NCI-H1436 (cell line): ENCODE data around the gene CTBP1.
"Not testable (repeated sequence)": the region's sequence is repeated elsewhere in the genome, so short reads cannot be mapped to it uniquely, and the experiment has no call there.

Experiments
- DNase-seq: peaks from one replicate; lab custom pipeline; 2025; lab: John Stamatoyannopoulos, UW

Gene CTBP1

DNA sequence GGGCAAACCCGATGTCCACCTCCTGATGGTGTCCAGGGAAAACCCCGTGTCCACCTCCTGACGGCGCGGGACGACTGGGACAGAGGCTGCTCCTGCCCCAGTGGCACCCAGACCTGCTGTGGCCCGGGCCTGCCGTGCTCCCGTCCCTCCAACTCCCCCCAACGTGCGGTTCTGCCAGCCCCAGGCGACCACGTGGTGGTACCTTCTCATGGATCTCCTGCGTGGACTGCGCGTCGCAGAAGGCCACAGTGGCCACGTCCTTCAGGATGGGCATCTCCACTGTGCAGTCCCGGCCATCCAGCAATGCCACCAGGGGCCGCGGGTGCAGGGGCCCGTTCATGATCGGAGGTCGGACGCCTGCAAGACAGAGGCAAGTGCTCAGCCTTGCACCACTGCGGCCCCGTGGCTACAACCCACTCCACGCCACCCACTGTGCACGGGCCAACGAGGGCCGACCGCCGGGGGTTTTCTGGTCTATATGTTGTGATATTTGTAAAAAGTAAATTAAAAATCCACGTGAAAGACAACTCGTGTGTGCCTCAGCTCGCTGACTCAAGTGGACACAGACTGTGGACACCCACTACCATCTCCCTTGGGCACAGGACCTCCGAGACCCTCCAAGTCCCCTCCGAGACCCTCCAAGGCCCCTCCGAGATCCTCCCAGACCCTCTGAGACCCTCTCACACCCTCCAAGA is 10.8 kb downstream of the CTBP1 start:
- DNase-seq = no peak

GRCh38 chr4:1237261-1237660 is 11.7 kb downstream of the CTBP1 start:
- DNase-seq = not testable (repeated sequence)

GRCh38 chr4:1236836-1237235 is 12.1 kb downstream of the CTBP1 start:
- DNase-seq = not testable (repeated sequence)

GRCh38 chr4:1236103-1236641 is 12.8 kb downstream of the CTBP1 start:
- DNase-seq = no peak

GRCh38 chr4:1235381-1236102 is 13.4 kb downstream of the CTBP1 start:
- no peak for DNase-seq

DNA sequence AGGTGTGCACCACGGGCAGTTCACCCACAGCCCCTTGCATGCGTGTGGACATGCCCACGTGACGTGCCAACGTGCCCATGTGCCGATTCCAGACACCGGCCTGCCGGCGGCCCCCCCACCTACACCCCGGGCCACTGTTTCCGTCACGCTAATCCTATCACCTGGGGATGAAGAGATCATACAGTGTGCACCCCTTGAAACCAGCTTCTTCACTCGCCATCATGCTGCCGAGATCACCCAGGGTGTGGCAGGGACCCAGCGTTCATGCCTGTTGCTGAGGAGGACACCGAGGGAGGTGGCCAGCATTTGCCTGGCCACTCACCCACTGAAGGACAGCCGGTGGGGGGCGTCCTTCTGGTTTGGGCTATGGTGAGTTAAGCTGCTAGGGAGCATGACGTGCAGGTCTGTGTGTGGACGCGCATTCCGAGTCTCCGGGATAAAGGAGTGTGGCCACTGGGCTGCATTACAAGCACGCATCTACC is 14.1 kb downstream of the CTBP1 start:
- DNase-seq = no peak

DNA sequence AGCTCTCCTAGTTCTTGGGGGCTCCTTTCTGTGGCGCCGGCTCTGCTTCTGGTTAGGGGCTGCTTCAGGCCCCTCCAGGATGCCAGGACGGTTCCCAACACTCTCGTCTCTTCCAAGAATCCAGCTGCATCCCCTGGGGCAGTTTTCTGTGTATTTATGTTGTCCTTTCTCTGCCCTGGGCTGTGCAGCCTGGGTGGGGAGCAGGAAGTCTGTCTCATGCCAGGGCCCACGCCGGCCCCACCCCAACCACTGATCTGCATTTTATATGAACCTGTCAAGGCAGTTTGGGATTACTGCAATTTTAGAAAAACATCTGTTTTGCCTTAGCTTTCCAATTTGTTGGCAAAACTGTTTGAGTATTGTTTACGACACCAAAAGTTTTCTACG is 14.6 kb downstream of the CTBP1 start:
- DNase-seq = no peak

GRCh38 chr4:1233641-1234308 is 15.2 kb downstream of the CTBP1 start:
- no peak for DNase-seq

GRCh38 chr4:1232661-1233621 is 16.0 kb downstream of the CTBP1 start:
- no peak for DNase-seq

DNA sequence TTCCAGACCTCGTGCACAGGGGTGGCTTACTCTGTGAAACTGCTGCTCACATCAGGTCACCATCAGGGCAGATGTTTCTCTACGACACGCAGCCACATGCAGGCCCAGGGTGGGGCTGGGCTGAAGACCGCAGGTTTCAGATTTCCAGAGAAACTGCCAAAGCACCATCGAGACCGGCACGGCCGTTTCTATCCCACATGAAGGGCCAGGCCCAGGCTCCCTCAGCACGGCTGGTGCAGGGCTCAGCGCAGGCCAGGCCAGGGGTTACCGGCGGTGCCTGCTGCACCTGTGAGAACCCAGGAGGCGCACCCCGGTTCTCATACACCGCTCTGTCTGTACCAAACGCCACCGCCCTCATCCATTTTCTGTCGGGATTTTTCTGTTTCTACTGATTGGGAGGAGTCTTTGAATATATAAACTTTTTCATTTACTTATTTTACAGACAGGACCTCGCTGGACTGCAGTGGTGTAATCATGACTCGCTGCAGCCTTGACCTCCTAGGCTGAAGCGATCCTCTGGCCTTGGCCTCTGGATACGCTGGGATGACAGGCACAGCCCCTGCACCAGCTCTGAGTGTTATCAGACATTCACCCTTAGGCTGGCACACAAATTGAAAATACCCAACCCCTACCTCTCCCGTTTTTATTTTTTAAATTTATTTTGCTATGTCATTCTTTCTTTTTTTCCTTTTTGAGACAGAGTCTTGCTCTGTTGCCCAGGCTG is 17.1 kb downstream of the CTBP1 start:
- no peak for DNase-seq

GRCh38 chr4:1230971-1231636 is 17.8 kb downstream of the CTBP1 start:
- DNase-seq = no peak

DNA sequence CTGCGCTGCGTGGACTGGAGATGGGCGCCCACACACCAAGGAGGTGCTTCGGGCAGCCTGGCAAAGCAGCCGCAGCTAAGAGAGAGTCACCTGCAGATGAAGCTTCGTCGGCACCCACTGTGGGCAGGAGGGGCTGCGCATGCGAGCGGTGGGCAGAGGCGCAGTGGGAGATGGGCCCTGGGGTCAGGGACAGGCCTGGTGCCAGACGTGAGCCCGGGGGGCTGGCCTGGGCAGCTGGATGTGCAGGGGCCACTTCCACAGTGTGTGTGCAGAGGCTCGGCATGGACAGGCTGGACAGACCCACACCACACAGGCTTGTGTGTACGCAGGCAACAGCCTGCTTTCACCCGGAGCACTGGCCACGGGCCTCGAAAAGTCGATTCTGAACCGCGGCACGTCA is 18.6 kb downstream of the CTBP1 start:
- no peak for DNase-seq

DNA sequence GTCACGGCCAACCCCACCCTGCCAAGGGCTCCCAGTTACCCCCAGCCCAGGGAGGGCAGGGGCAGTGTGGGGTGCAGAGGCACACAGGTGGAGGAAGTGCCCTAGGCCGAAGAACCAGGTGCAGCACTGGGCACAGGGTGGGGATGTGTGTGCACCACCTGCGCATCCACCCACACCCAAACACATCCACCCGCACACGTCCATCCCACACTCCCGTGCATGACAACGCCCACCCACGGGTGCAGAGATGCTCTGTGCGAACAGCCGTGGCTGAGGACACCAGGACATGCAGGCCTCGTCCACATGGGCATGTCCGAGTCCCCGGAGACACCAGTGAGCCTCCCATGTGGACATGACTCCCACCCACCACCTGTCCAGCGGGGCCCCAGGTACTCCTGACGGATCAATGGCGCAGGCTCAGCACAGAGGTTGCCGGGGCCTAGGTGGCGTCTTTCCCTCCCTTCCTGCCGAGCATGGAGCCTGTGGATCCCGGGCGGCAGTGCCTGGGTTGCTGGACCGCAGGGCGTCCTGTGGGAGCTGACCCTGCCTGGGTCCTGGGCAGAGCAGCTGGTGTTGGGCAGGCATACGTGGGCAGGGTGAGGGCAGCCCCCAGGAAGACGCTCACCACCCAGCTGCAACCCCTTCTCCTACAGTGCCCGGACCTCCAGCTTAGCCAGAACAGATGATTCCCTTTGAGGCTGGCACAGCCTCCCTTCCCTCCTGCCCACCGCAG is 19.6 kb downstream of the CTBP1 start:
- no peak for DNase-seq

DNA sequence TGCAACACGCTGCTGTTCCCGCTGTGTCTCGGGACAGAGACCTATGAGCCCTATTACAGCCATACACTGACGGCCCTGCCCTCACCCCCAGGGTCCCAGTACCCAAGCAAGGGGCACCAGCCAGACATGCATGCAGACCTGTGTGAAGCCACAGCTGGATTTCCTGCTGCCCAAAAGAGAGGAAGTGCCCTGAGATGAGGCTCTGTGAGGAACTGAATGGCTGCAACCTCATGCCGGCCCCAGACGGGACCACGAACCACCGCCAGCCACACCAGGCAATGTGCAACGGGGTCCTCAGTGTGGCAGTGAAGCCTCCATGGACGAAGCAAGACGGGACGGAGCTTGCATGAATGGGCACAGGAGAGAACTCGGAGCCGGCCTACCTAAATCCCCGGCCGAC is 21.1 kb downstream of the CTBP1 start:
- DNase-seq = no peak

- DNase-seq = no peak
Measured at GRCh38 chr4:1226598-1226997, 22.3 kb downstream of the CTBP1 start.

DNA sequence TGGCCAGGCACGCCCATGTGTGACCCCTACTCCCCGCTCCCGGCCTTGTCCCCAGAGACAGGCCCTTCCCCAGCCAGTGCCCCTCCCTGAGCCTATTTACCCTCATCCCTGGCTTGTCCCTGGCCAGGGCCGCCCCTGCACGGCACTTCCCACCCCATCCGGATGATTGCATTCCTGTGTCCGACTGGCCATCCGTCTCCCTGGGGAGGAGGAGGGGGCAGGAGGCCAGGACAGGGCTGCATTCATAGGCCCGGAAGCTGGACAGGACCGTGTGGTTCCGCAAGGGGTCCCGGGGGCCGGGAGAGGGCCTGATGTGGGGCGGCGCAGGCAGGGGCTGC is 22.8 kb downstream of the CTBP1 start:
- no peak for DNase-seq

DNA sequence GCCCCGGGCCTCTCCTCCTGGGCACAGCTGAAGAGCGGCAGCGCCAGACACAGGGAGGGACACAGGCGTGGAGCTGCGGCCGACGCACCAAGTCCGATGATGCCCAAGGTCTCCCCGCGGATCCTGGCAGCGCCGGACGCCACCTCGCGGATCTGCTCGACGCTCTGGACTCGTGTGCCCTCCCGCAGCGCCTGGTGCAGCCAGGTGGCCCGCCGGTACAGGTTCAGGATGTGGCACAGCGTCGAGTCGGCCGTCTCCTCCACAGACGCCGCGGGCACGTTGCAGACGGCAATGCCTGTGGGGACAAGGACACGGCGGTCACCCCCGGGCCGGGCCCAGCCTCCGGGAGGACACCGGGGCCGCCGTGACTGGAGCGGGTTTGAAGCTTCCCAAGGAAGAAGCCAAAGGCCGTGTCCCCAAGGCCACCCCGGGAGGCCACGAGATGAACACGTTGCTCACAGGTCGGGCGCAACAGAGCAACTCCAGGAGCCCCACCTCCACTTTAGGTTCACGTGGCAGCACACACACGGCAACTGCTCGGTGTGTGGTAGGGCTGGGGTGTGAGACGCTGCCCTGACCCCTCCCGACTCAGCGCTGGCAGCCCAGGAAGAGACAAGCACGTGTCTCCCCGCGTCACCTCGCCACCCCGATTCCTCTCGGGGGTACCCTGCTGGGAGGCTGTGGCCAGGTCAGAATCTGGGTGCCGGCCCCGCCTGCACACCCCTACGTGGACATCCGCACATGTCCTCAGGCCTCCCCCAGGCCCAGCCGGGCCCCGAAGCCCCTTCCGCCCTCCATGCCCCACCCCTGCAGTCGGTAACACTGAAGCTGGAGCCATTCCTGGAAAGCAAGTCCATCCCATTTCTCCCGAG is 23.4 kb downstream of the CTBP1 start:
- DNase-seq = no peak

- no peak for DNase-seq
Measured at GRCh38 chr4:1223841-1224809, 24.8 kb downstream of the CTBP1 start.
